SK-N-SH (cell line): ENCODE measurements around the gene POU2AF1. TPM values are rescaled to one million over a fixed set of nuclear protein-coding genes. Genes with fewer than 3 reads are reported as not detected.

Experiments used
- CTCF ChIA-PET: fragments of 300-600, 350-600 bp; formaldehyde crosslinking; extraction: SDS; loops from one replicate; lab custom pipeline; 2021; lab: Yijun Ruan, JAX
- POLR2A ChIA-PET: fragments of 350-600 bp; sonication (Branson Sonifier 250); formaldehyde crosslinking; extraction: SDS; loops from one replicate; lab custom pipeline; 2020; ENCODE audit warnings: antibody characterized with exemption, inconsistent platforms; lab: Yijun Ruan, JAX
- DNase-seq: peaks from one replicate; pipeline ENCODE4 v3.0.0; 2012
- H2AFZ ChIP-seq: fragments of 200-600 bp; sonication (generic); 2 replicates; pipeline ENCODE4 v1.8.1; 2016; ENCODE audit warnings: antibody characterized with exemption, mild to moderate bottlenecking, low read depth
- H3F3A ChIP-seq: fragments of 200-600 bp; sonication (generic); replicated peaks from 2 replicates; pipeline ENCODE3; 2016; ENCODE audit warnings: antibody characterized with exemption, mild to moderate bottlenecking; ENCODE audit not compliant: insufficient read depth
- H3K27ac ChIP-seq, 2 experiments: fragments of 200-500 bp in 1 of 2; fragments of 200-600 bp in 1 of 2; sonication (Bioruptor generic) in 1 of 2; sonication (generic), shearing (Covaris generic) in 1 of 2; 2 replicates each; pipeline versions ENCODE4 v1.5.1 to v1.6.1; 2014 to 2016; ENCODE audit warnings: low read depth in 2 of 2, inconsistent platforms in 1 of 2, low read length in 1 of 2, mild to moderate bottlenecking in 1 of 2, mixed read lengths in 1 of 2
- H3K27me3 ChIP-seq: fragments of 200-600 bp; sonication (generic), shearing (Covaris generic); 2 replicates; pipeline ENCODE4 v1.6.1; 2016; ENCODE audit warnings: mixed run types; ENCODE audit not compliant: insufficient read depth
- H3K36me3 ChIP-seq, 2 experiments: fragments of 200-500 bp in 1 of 2; fragments of 200-600 bp in 1 of 2; sonication (Bioruptor generic) in 1 of 2; sonication (generic) in 1 of 2; replicated peaks in 1 of 2; 2 replicates each; pipeline versions ENCODE3 to v1.5.1; 2014 to 2016; ENCODE audit warnings: low read length in 1 of 2, mild to moderate bottlenecking in 1 of 2; ENCODE audit not compliant: insufficient read depth in 2 of 2, control insufficient read depth in 1 of 2
- H3K4me1 ChIP-seq, 2 experiments: fragments of 200-500 bp in 1 of 2; fragments of 200-600 bp in 1 of 2; sonication (Bioruptor generic) in 1 of 2; sonication (generic), shearing (Covaris generic) in 1 of 2; 2 replicates each; pipeline versions ENCODE4 v1.5.1 to v1.6.1; 2014 to 2016; ENCODE audit warnings: low read depth in 1 of 2, low read length in 1 of 2, mixed run types in 1 of 2; ENCODE audit not compliant: insufficient read depth in 2 of 2, control insufficient read depth in 1 of 2
- H3K4me2 ChIP-seq: fragments of 200-600 bp; sonication (generic), shearing (Covaris generic); 2 replicates; pipeline ENCODE4 v1.6.1; 2017; ENCODE audit warnings: mixed run types
- H3K4me3 ChIP-seq, 2 experiments: fragments of 200-500 bp in 1 of 2; fragments of 200-600 bp in 1 of 2; sonication (Bioruptor generic) in 1 of 2; sonication (generic), shearing (Covaris generic) in 1 of 2; 2 replicates each; pipeline versions ENCODE4 v1.5.1 to v1.8.1; 2014 to 2016; ENCODE audit warnings: low read depth in 2 of 2, inconsistent platforms in 1 of 2, low read length in 1 of 2, mild to moderate bottlenecking in 1 of 2, mixed read lengths in 1 of 2, moderate library complexity in 1 of 2
- H3K79me2 ChIP-seq: fragments of 200-600 bp; sonication (generic); 2 replicates; pipeline ENCODE4 v1.8.1; 2017; ENCODE audit warnings: mild to moderate bottlenecking; ENCODE audit not compliant: insufficient read depth
- H3K9ac ChIP-seq: fragments of 200-600 bp; sonication (generic); 2 replicates; pipeline ENCODE4 v1.6.1; 2017; ENCODE audit warnings: mixed run types
- H3K9me2 ChIP-seq: fragments of 200-600 bp; sonication (generic); 2 replicates; pipeline ENCODE4 v1.6.1; 2017; ENCODE audit warnings: mixed run types
- H3K9me3 ChIP-seq: fragments of 200-600 bp; sonication (generic); 2 replicates; pipeline ENCODE4 v1.6.1; 2017; ENCODE audit warnings: mixed run types, mild to moderate bottlenecking, moderate library complexity
- H4K20me1 ChIP-seq: fragments of 200-600 bp; sonication (generic); 2 replicates; pipeline ENCODE4 v1.6.1; 2017; ENCODE audit warnings: mild to moderate bottlenecking, mixed run types; ENCODE audit not compliant: insufficient read depth
- CHD2 ChIP-seq: fragments of 150-350 bp; IDR thresholded peaks from 2 replicates; pipeline ENCODE4 v1.6.1; 2018; ENCODE audit warnings: low read length; ENCODE audit not compliant: partially characterized antibody
- CTCF ChIP-seq: fragments of 200-600 bp; sonication (generic); IDR thresholded peaks from 2 replicates; pipeline ENCODE4 v1.6.1; 2017; ENCODE audit warnings: antibody characterized with exemption, mild to moderate bottlenecking, moderate library complexity
- GATA2 ChIP-seq: sonication (generic); formaldehyde crosslinking; IDR thresholded peaks from 2 replicates; pipeline ENCODE4 v1.5.0; 2020; ENCODE audit warnings: mild to moderate bottlenecking, missing genetic modification reagents
- IRF3 ChIP-seq: fragments of 150-350 bp; IDR thresholded peaks from 2 replicates; pipeline ENCODE4 v1.6.1; 2016; ENCODE audit warnings: mild to moderate bottlenecking, low read depth, low read length
- JUND ChIP-seq: IDR thresholded peaks from 2 replicates; pipeline ENCODE4 v1.4.0; 2012
- MAX ChIP-seq: IDR thresholded peaks from 2 replicates; pipeline ENCODE4 v1.4.0; 2012; ENCODE audit warnings: low read depth
- MEF2A ChIP-seq: IDR thresholded peaks from 2 replicates; pipeline ENCODE4 v1.4.0; 2012; ENCODE audit warnings: low read depth, borderline replicate concordance
- NFIC ChIP-seq: IDR thresholded peaks from 2 replicates; pipeline ENCODE4 v1.4.0; 2012; ENCODE audit warnings: borderline replicate concordance
- NRF1 ChIP-seq: IDR thresholded peaks from 2 replicates; pipeline ENCODE4 v1.6.1; 2012; ENCODE audit warnings: low read depth, mild to moderate bottlenecking, low read length
- POLR2AphosphoS5 ChIP-seq: IDR thresholded peaks from 2 replicates; pipeline ENCODE4 v1.6.1; 2012; ENCODE audit warnings: low read depth, low read length
- RAD21 ChIP-seq: IDR thresholded peaks from 2 replicates; pipeline ENCODE4 v1.6.1; 2012; ENCODE audit warnings: mild to moderate bottlenecking, low read length
- RCOR1 ChIP-seq: fragments of 150-350 bp; IDR thresholded peaks from 2 replicates; pipeline ENCODE4 v1.6.1; 2017; ENCODE audit warnings: antibody characterized with exemption, low read length
- RFX5 ChIP-seq: IDR thresholded peaks from 2 replicates; pipeline ENCODE4 v1.6.1; 2012; ENCODE audit warnings: mild to moderate bottlenecking, improper control_type of control experiment, low read length
- RXRA ChIP-seq: IDR thresholded peaks from 2 replicates; pipeline ENCODE4 v1.4.0; 2012; ENCODE audit warnings: low read depth, mild to moderate bottlenecking, borderline replicate concordance
- SIN3A ChIP-seq: IDR thresholded peaks from 2 replicates; pipeline ENCODE4 v1.6.1; 2012; ENCODE audit warnings: low read depth, mild to moderate bottlenecking, low read length, moderate library complexity, borderline replicate concordance
- SMC3 ChIP-seq: IDR thresholded peaks from 2 replicates; pipeline ENCODE4 v1.6.1; 2012; ENCODE audit warnings: low read depth, low read length, improper control_type of control experiment
- TEAD4 ChIP-seq: IDR thresholded peaks from 2 replicates; pipeline ENCODE4 v1.4.0; 2012; ENCODE audit warnings: mild to moderate bottlenecking, borderline replicate concordance; ENCODE audit not compliant: insufficient read depth
- YY1 ChIP-seq: IDR thresholded peaks from 2 replicates; pipeline ENCODE4 v1.4.0; 2012; ENCODE audit warnings: low read depth, mild to moderate bottlenecking
- WGBS: methylation state at CpG from one replicate; pipeline ENCODE4 v1.1.6; 2017; ENCODE audit warnings: low lambda C conversion rate; 5-methylcytosine and 5-hydroxymethylcytosine counted together
- polyA plus RNA-seq, 3 experiments: library from polyadenylated mRNA; depleted of rRNA; stranded (reverse); fragments of >200 nt; gene quantifications; 2 replicates each; pipeline ENCODE4 v1.2.3, GENCODE V29; 2012
- TF ChIP-seq, protein P1 (sequence below): IDR thresholded peaks from 2 replicates; pipeline ENCODE4 v1.4.0; 2012; ENCODE audit warnings: low read depth, borderline replicate concordance
- TF ChIP-seq, protein P2 (sequence below): IDR thresholded peaks from 2 replicates; pipeline ENCODE4 v1.6.1; 2012; ENCODE audit warnings: mild to moderate bottlenecking, low read depth, low read length, moderate library complexity

POU2AF1 gene
- polyA plus RNA-seq, 1 of the 3 experiments (the other 2 are of a cell fraction), result 0.07 TPM

GRCh38 chr11:111365722-111366559 lies 13.1 kb downstream of the POU2AF1 start (continued):
- TF ChIP-seq, protein P1, sequence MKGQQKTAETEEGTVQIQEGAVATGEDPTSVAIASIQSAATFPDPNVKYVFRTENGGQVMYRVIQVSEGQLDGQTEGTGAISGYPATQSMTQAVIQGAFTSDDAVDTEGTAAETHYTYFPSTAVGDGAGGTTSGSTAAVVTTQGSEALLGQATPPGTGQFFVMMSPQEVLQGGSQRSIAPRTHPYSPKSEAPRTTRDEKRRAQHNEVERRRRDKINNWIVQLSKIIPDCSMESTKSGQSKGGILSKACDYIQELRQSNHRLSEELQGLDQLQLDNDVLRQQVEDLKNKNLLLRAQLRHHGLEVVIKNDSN, result no peak
- no peak for TF ChIP-seq GATA2 (CRISPR knock-in tag)
- no peak for TF ChIP-seq TEAD4

DNA sequence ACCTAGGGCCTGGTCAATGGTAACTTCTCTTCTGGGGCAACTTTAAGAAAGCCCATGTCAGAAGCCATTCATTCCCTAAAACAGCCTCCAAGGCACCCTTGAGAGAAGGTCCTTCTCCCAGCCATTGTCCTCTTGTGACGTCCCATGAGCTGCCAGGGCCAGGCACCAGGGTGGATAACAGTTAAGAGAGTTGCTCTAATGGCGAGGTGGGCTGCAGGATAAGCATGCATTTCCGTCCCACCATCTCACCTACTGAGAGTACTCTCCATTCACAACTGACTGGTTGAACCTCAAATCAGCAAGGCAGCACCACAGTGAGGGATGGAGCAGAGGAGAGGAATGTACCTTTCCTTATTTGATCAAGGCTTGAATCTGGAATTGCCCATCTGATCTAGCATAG lies 14.6 kb downstream of the POU2AF1 start:
- 7% methylated on average over 3 of the region's 3 CpGs for WGBS
- H3K27ac ChIP-seq, result no peak overlapping the region
- no peak for DNase-seq
- no peaks in the 10 kb centered on the region for H3K9me2 ChIP-seq
- POLR2A ChIA-PET, result no interaction called here
- no peaks in the 10 kb centered on the region; a peak in 1 of 4 replicates for H3K4me1 ChIP-seq
- no peak overlapping the region for H3K9ac ChIP-seq
- no peaks in the 10 kb centered on the region for H3K36me3 ChIP-seq
- no peaks in the 10 kb centered on the region for H4K20me1 ChIP-seq
- no peak overlapping the region for H3K4me2 ChIP-seq
- no peaks in the 10 kb centered on the region for H3K9me3 ChIP-seq
- H3K79me2 ChIP-seq, result no peaks in the 10 kb centered on the region
- TF ChIP-seq POLR2AphosphoS5 (no peak), IRF3 (no peak), JUND (no peak), MEF2A (no peak), SIN3A (no peak), NFIC (no peak), NRF1 (no peak), CTCF (no peak), YY1 (no peak), RAD21 (no peak), RFX5 (no peak), RXRA (no peak), GATA2 (CRISPR knock-in tag) (no peak), RCOR1 (no peak), MAX (no peak), TEAD4 (no peak), SMC3 (no peak), CHD2 (no peak)
- TF ChIP-seq, protein P2, sequence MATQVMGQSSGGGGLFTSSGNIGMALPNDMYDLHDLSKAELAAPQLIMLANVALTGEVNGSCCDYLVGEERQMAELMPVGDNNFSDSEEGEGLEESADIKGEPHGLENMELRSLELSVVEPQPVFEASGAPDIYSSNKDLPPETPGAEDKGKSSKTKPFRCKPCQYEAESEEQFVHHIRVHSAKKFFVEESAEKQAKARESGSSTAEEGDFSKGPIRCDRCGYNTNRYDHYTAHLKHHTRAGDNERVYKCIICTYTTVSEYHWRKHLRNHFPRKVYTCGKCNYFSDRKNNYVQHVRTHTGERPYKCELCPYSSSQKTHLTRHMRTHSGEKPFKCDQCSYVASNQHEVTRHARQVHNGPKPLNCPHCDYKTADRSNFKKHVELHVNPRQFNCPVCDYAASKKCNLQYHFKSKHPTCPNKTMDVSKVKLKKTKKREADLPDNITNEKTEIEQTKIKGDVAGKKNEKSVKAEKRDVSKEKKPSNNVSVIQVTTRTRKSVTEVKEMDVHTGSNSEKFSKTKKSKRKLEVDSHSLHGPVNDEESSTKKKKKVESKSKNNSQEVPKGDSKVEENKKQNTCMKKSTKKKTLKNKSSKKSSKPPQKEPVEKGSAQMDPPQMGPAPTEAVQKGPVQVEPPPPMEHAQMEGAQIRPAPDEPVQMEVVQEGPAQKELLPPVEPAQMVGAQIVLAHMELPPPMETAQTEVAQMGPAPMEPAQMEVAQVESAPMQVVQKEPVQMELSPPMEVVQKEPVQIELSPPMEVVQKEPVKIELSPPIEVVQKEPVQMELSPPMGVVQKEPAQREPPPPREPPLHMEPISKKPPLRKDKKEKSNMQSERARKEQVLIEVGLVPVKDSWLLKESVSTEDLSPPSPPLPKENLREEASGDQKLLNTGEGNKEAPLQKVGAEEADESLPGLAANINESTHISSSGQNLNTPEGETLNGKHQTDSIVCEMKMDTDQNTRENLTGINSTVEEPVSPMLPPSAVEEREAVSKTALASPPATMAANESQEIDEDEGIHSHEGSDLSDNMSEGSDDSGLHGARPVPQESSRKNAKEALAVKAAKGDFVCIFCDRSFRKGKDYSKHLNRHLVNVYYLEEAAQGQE, result no peak
- TF ChIP-seq, protein P1, result no peak
- peaks cover 2% of the 10 kb centered on the region; the same call in 1 of the 2 replicates for H3K27me3 ChIP-seq
- no peak overlapping the region for H2AFZ ChIP-seq
- H3F3A ChIP-seq, result no peaks in the 10 kb centered on the region
- CTCF ChIA-PET, result interaction anchor here (1.1 kb wide), 1 partner anchor 64 kb away, joined by 3 read pairs; no protein-coding TSS in a partner anchor
- no peak overlapping the region for H3K4me3 ChIP-seq
